Measurements from ENCODE around the gene HLCS.

- TF ChIP-seq CTCF (IDR thresholded peaks at IDR 0.05; ENCODE audit: low read length) = no peak
- no peak for TF ChIP-seq EZH2phosphoT487 (IDR thresholded peaks at IDR 0.05; ENCODE audit: low read length)
- no peak for TF ChIP-seq EZH2 (optimal IDR thresholded peaks at IDR 0.05; ENCODE audit: low read depth, low read length)
Observed at GRCh38 chr21:36792505-36792967, 173.9 kb downstream of the HLCS start.
